KBM-7 (cell line): ENCODE results near the gene MACO1.
"Not testable (repeated sequence)": the region's sequence is repeated elsewhere in the genome, so short reads cannot be mapped to it uniquely, and the experiment has no call there.

Experiments used
- DNase-seq: peaks from one replicate; pipeline ENCODE4 v3.0.0-alpha.2; 2015
- in situ Hi-C: fragments of 300-500 bp; cut with MboI; formaldehyde crosslinking; loops from 2 replicates; pipeline ENCODE4 v1.14.3; 2020; ENCODE audit warnings: low sequenced_read_pairs, low pct_unique_long_range_greater_than_20kb, mixed read lengths

The MACO1 gene

DNA sequence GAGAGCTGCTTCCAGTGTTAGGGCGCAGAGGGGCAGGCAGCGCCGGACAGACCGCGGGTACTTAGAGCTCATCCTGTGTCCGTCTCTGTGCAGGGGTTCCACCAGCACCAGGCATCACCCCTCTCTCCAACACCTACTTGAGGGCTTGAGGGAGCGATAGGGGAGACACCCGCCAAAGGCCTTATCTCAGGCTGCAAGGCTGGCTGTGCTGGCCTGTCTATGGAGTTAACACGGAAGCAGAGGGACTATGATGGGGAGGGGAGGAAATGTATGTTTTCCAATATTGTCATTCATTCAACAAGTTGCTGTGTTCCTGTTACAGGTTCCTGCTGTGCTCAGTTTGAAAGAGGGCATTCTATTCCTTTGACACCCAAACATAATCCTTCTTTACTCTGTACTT is 10.0 kb upstream of the MACO1 start, which contains the start of gene RHCE:
RHCE (minus strand) TSS at position 111 of the 400 bp plus-strand sequence; CDS start at position 72, 39 bp downstream.
- DNase-seq, in situ Hi-C loops: not testable (repeated sequence)

DNA sequence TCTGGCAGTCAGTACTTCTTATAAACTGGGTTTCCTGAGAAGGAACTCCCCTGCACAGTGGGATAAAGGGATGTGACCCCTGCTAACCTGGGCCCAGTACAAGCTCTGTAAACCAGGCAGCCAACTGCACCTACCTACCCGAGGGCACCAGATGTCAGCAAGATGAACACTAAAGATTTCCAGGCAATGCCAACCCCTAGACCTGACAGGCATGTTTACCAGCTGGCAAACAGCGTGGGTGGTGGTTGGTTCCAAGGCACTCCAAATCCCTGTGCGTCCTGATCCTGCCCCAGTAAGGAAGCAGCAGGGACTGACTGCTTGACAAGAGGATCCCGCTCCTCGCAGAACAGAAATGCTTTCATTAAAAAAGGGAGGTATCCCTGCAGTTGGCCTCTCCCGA is 7.5 kb upstream of the MACO1 start:
- in situ Hi-C loops, DNase-seq: not testable (repeated sequence)

DNA sequence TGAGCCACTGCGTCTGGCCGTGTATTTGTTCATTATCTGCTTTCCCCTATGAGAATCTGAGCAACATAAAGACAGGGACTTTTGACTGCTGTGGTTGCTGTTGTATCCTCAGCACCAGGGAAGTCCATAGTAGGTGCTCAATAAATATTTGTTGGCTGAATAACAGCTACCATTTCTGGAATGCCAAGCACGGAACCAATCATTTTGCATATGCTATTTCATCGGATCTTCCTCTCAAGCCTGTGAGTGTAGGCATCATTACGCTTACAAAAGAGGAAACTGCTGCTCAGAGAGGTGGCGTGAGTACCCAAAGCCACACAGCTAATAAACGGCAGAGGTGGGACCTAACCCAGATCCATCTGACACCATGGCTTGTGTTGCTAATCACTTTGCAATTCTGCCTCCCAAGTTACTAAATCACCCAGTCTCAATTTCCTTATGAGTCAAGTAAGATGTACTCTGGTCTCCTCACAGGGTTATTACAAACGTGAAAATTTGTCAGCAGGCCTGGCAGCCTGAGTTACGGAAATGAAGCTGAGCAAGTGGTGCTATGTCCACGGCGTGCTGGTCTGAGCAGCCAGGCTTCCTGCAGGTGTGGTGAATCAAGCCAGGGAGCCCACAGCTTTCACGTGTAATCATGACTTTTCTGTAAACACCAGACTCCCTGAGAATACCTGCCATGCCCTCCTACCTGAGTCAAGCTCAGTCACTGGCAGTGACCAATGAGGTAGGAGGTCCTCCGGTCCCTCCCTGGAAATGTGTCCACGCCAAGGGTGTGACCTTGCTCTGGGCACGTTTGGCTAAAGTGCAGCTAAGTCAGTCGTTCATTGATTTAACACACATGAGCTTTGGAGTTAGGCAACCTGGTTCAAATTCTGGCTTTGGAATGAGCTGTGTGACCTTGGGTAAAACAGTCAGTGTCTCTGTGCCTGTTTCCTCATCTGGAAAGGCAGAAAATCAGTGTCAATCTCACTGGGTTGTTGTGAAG is 5.3 kb upstream of the MACO1 start:
- in situ Hi-C loops: no loop called here
- no peak for DNase-seq

DNA sequence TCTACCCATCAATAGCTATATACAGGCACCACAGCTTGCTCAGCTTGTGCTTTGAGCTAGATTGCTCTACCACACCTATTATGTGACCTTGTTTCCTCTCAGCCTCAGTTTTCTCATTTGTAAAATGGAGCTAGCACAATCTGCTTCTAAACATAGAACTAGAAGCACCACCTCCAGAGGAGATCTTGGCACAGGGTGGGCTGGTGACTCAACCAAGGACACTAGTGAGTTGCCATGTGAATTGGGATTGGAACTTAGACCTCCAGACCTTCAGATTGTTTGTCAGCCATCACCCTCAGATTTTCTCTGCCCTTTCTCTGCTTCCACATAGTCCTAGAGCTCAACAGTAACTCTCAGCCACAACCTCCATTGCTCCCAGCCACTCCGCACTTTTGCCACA is 3.0 kb upstream of the MACO1 start:
- in situ Hi-C loops: no loop called here
- no peak for DNase-seq

DNA sequence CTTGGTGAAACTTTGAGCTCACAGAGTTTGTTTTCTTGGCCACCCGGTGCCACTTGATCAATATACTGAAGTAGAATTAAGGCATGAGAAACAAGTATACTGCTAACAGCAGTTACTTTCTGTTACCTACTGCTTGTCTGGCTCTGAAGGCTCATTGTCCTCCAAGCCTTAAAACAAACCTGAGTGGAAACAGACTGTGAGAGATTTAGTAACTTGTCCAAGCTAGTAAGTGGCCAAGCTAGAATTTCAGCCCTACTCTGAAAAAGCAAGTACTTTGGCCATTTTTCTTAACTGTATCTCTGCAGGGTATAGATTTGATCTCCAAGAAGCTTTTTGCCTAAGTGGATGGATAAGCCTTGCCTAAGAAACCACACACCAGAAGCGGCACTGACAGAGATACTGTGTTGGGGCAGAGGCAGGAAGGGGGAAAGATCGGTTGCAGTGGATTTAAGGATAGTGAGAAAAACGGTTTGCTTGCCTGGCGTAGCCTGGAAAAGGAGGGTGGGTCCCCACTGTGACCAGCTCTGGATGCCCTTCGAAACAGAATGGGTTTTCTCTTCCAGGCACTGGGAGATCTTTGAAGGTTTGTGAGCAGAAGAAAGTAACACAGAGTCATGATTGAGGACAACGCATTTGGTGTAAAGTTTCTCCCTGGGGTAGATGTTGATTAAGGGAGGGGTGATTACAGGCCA is 2.1 kb upstream of the MACO1 start:
- no peak for DNase-seq
- in situ Hi-C loops: no loop called here

DNA sequence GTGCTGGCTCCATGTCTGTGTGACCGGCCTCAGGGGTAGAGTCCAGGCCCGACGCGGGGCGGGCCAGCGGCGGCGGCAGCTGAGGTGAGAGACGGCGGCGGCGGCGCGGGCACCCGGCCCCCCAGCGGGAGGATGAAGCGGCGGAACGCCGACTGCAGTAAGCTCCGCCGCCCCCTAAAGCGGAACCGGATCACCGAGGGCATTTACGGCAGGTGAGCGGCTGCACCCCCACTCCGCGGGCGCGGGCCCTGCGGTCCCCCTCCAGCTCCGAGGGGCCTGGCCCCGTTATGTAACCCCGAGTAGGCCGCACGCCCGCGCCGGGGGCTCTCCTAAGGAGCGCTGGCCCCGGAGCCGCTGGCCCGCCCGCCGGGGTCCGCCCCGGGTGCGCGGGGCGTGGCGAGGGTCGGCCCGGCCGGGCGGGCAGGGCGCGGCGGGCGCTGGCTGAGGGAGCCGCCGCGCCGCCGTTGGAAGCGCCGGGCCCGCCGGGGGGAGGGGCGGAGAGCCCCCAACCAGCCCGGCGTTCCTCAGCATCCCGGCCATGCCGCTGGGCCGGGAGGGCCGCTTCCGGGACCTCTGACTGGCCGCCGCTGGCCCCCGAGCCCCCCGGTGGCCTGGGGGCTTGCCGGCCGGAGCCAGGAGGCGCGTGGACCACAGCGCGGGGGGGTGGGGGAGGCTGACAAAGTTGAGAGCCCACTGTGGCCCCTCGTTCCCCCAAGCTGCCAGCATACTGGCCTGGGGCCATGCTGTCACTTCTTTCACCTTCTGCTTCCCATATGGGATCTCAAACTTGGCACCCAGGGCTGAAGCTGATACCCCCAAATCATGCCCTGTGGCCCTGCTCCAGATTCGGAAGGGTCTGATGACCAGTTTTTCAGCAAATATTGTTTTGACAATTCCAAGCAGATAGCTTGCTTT is 527 bp downstream of the MACO1 start:
- in situ Hi-C loops: no loop called here
- DNase-seq: no peak

DNA sequence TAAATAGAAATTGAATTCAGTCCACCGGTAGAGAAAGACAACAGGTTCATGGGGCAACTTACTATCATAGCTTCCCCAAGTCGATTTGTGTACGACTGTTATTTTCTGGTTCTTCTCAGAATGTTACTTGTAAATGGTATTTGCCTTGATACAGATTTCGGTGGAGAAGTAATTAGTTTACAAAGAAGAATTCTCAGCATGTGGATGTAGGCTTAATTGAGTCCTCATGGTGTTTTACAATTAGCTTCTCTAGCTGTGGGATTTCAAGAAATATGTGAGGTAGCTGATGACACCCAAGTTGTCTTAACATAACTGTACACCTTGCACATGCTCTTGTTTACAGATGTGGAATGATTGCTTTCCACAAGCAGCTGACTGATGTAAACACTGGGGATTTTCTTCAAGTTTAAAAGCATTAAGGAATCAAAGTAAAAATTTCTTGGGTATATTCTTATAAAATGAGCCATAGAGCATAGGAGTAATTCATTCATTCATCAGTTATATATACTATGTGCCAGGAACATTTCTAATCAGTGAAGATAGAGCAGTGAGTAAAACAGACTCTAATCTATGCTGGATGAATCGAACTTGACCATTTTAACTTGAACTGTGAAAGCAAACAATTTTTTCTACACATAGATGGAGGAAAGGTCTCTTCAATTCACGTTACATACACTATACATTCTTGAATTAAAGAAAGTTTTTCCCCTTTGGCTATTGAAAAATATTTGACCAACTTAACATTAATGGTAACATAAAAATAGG is 1.4 kb downstream of the MACO1 start:
- DNase-seq: no peak
- in situ Hi-C loops: no loop called here

DNA sequence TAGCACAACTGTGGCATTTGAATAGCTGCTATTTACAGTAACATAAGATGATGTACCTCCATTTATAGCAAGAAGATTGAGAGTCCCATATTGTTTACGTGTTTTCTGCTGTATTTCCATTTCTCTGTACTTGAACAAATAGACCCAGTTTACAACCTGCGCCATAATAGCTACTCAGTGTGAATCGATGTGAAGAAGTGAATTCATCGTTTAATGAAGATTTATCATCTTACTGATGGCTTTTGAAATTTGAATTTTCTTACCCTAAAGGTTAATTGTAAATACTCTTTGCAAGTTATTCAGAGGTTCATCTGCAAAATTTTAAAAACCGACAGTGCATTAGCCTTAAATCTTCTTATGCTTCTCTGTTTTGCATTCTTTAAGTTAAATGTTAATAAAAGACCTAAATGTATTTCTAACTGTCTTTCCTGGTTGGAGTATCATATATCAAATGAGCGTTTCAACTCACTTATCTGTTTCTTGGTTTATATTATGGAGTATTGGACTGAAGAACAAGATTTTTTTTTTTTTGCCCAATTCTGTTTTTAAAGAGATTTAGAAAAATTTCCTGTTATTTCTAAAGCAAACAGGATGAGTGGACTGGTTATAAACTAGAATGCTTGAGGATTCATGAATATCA is 2.2 kb downstream of the MACO1 start:
- in situ Hi-C loops: no loop called here
- DNase-seq: no peak

DNA sequence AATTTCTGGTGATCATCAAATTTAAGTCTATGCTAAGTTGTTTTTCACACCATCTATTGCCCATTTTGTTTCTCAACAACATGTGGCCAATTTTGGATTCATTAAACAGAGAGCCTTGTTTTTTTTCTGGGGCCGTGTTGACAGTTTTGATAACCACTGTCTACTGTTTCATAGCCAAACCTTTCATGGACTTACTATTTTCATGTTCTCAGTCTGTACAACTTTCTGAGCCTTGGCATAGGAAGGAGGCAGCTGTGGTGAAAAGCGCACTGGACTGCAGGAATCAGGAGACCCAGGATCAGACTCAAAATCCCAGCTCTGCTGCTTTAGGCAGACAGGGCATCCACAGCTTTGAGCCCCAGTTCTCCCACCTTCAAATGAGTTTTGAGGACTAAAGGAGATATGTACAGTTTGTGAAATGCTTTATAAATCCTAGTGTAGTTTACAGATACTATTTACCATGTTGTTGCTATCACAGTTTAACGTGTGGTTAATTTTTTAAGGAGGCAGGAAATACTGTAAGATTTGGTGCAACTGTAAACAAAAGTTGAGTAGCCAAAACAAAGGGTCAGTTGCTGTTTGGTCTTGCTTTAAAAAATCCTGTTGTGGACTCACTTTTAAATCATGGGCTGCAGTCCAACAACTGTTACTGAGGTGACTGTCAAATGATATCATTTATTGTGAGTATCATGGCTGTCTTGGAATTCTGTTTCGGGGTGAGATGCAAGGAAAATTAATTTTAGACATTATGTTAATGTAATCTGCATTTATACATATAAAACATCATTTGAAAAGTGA is 2.9 kb downstream of the MACO1 start:
- DNase-seq: no peak
- in situ Hi-C loops: no loop called here

DNA sequence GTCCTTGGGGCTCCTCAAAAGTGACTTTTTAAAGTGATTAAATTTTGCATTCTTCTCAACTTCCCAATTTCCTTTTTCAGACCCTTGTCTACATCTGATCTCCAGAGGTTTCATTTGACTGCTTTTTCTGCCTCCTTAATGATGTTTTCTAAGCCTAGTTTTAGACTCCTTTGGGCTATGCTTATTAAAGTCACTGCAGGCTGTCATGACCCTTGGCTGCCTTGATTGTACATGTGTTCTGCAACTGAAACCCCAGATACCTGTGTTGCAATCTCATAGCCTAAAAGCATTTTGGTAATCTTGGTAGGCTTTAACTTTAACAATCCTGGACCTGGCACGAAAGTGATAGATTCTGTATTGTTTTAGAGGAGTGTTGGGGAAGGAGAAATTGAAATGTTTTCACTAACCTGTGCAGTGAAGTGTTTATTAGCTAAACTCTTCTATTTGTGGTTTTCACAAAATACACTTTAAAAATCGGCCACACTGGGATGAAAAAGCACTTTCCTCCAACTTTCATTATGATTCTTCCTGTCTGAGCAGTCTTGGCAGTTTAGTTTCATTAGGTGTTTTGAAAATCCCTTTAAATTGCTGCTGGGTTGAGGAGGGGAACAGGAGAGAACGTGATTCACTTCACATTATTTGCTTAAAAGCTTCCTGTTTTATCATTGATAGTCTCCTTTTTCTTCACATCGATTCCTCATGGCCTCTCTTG is 4.9 kb downstream of the MACO1 start:
- DNase-seq: peak; percentile 32
- in situ Hi-C loops: no loop called here

DNA sequence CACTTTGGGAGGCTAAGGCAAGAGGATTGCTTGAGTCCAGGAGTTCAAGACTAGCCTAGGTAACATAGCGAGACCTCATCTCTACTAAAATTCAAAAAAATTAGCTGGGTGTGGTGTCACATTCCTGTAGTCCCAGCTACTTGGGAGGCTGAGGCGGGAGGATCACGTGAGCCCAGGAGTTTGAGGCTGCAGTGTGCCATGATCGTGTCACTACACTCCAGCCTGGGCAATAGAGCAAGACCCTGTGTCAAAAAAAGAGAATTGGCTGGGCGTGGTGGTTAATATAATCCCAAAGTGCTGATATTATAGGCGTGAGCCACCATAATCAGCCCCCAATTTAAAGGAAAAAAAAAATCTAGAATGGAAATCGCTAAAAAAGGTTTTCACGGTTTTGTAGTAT is 7.0 kb downstream of the MACO1 start:
- no peak for DNase-seq
- in situ Hi-C loops: no loop called here

DNA sequence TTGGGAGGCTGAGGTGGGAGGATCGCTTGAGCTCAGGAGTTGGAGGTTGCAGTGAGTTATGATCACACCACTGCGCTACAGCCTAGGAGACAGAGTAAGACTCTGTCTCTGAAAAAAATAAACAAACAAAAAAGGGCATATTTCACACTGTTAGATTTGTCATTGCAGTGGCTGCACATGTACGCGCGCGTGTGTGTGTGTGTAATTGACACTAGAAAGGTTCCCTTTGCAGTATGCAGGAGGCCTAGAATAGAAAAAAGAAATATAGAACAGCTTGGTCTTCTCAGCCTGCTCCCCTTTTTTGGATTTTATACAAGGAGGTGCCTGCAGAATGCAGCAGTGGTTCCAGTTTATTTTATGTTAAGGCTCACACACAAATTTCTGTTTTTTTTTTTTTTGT is 8.6 kb downstream of the MACO1 start:
- in situ Hi-C loops: no loop called here
- DNase-seq: no peak

DNA sequence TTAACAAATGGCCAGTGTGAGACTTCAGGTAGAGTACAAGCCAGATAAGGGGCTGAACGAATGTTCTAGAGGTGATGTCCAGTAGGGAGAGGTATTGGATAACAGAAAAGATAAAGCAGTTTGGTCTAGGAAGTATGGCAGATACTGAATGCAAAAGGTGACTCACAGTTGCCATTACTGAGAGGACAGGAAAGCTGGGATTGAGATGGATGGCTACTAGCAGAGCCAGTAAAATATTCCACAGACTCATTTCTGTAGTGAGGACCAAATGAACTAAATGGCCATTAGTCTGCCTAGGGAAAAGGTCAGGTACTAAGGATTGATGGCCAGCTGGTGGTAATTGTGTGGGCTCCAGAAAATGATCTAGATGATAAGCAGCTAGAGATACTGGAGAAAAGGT is 11.5 kb downstream of the MACO1 start:
- in situ Hi-C loops: no loop called here
- DNase-seq: no peak

DNA sequence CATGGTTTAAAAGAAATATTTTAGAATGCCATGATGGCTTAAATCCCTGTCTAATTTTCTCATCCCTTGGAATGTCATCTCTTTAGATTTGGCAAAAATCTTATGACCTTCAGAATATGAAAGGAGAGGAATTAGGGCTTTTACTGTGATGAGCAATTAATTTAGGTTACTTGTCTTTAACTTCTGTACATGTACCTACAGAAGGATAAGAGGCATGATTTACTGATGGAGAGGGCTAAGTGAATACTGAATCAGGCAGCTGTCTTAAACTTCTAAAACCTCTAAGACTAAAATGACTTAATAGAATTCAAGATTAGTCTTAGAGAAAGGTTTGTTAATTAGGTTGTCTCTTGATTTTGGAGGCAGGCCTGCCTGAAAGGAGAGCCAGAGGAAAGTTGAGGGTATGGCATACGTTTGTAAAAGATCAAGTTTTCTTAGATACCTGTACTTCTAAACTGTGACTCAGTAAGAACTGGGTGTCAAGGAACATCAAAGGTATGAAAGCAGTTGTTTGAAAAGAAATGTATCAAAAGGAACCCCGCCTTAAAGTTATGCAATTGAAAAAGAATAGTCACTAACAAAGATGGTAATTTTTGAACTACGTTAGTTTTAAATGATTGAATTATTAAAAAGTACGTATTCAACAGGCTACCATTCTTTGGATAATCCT is 12.5 kb downstream of the MACO1 start:
- DNase-seq: no peak
- in situ Hi-C loops: no loop called here

DNA sequence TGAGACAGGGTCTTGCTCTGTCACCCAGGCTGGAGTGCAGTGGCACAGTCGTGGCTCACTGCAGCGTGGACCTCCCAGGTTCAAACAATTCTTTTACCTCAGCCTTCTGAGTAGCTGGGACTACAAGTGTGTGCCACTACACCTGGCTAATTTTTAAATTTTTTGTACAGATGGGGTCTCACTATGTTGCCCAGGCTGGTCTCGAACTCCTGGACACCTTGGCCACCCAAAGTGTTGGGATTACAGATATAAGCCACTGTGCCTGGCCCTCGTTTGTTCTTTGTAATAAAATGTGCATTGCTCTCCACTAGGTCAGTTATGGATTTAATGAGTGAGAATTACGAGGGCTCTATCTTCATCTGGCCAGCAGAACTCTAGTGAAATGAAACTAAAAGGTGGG is 13.9 kb downstream of the MACO1 start:
- in situ Hi-C loops: not testable (repeated sequence)

DNA sequence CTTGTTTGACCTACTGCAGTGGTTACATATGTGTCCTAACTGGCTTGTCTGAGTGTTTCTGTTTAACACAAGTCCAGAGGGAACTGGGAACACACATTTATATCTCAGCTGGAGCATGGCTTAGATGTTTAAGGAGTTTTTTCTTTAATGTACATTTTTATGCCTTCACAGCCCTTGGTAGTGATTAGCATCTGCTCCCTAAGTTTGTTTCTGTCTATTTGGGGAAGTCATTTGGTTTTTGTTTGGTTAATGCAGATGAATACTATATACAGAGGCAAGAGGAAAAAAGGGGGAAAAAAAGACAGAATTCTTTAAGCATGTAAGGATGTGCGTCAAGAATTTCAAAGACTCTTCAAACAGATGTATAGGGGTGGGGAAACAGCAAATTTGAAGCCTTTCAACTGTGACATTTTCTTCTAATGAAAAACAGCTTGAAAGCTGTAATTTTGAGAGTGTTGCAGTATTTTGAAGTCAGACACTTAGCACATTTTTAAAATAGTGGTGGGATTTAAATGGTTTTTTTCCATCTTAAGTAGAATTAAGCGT is 15.4 kb downstream of the MACO1 start:
- in situ Hi-C loops: no loop called here

More for the DNA sequence above, 13.9 kb downstream of the MACO1 start:
- DNase-seq: not testable (repeated sequence)

More for the DNA sequence above, 15.4 kb downstream of the MACO1 start:
- no peak for DNase-seq
